ENCODE results near the gene ESR2. TPM values are rescaled to one million over a fixed set of nuclear protein-coding genes. Genes with fewer than 3 reads are reported as not detected.
A peak's percentile ranks its signal among the peaks of the same experiment; 100 is the strongest.
"Not testable (repeated sequence)": the region's sequence is repeated elsewhere in the genome, so short reads cannot be mapped to it uniquely, and the experiment has no call there.

Gene ESR2
- polyA plus RNA-seq, 1 donor = 2.0 TPM

- DNase-seq = no peak
Measured at GRCh38 chr14:64197996-64198395, 96.2 kb downstream of the ESR2 start.

DNA sequence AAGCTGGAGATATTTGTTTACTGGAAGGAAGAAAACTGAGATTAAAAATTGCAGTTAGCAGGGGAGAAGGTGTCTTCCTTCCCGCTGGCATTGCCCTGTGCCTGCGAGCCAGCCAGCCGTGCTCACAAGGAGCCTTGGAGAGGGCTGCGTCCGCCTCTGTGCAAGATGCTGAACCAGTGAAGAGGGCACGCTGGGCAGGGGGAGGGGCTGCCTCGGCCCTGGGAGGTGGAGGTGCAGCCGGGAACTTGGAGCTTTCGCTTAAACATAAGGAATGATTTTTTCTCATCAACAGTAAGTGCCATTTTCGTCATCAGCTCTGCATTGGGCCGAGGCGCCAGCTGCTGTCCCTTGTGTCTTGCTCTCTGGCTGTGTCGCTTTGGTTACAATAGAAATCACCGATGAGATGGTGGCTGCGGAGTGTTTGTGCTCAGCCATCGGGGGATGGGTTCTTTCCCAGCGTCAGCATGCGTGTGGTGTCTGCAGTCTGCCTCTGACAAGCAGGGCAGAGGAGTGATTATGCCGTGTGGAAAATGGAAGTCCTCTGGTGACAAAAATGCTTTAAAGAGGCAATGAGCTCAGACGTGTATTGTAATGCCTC lies 97.3 kb downstream of the ESR2 start:
- DNase-seq = peak; percentile 60

- DNase-seq = no peak
Measured at GRCh38 chr14:64196056-64196455, 98.1 kb downstream of the ESR2 start.

DNA sequence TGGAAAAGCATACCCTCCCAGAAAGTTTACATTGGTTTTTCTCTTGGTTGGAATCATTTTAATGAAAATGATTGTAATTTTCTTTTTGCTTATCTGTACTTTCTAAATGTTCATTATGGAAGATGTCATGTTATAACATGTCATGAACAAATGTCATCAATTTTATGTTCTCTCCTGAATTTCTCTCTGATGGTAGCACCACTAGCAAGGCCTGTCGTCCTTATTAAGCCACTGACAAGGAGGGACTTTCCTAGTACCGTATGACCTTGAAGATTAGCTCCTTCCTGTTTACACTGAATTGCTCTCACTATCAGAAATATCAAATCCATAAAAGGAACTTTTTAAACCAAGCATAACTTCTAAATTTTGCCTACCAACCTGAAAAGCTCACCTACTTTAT lies 99.0 kb downstream of the ESR2 start:
- DNase-seq = no peak

DNA sequence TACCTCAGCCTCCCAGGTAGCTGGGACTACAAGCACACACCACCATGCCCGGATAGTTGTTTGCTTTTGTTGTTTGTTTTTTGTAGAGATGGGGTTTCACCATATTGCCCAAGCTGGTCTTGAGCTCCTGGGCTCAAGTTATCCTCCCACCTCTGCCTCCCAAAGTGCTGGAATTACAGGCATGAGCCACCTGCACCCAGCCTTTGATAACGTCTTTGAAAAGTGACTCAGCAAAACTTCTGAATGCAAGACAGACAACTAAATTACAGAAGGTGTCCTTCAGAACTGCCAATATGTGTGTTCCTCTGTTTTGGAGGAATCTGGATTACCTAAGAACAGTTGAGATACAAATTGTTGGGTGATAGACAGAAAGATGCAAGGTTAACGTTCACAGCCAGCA lies 99.8 kb downstream of the ESR2 start:
- no peak for DNase-seq

- no peak for DNase-seq
Measured at GRCh38 chr14:64193821-64194220, 100.3 kb downstream of the ESR2 start.

GRCh38 chr14:64191756-64192155 lies 102.4 kb downstream of the ESR2 start:
- no peak for DNase-seq

- no peak for DNase-seq
Measured at GRCh38 chr14:64190974-64191502, 103.1 kb downstream of the ESR2 start.

DNA sequence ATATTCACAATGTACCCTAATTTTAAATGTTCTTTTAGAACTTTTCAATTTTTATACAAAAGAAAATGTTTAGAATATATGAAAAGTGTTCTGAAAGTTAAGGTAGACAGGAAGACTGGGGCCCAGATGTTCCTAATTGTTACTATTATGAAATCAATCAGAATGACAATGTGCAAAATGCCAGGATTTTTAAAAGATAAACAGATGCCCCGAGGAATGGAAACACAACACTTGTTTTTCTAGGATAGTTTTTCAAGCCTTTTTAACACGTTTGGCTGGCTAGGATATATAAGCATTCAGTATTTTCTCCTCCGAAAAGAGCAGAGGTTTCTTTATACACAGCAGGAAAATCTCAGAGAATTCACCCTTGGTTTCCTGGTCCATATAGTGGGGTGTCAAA lies 106.8 kb downstream of the ESR2 start:
- DNase-seq = no peak

DNA sequence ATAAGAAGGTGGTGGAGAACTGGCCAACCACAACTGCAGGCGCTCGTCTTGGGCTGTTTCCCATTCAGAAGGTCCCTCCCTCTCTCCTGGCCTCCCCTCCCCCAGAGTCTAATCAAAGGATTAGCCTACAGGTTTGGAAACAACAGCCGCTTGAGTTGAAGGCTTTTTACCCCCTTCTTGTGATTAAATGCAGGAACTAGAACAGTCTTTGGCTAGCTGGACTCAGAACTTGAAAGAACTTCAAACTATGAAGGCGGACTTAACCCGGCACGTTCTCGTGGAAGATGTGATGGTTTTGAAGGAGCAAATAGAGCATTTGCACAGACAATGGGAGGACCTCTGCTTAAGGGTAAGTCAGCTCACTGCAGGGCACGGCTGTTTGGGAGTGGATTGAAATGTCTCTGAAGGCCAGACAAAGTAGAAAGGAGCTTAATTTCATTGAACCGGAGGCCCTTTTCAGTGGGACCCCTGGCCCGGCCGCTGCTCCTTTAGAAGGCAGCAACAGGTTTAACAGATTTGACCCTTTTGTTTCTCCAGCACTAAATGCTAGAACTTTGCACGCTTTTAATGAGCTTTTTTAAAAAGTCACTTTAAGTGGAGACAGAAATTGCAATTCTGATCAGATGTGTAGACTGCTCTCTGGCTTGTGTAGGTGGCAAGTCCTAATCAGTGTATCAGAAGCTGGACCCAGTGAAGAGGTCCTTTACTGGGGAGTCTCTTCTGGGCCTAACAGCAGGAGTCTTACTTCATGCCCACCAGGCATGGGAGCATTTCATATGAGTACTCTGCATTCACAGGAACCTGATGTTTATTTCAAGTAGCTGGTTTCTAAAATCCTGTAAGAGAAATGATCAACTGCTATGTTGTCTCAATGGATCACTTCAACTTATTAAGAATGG lies 107.7 kb downstream of the ESR2 start:
- no peak for DNase-seq

- DNase-seq = no peak
Measured at GRCh38 chr14:64185184-64185583, 109.0 kb downstream of the ESR2 start.

GRCh38 chr14:64184103-64184729 lies 110.0 kb downstream of the ESR2 start:
- no peak for DNase-seq

DNA sequence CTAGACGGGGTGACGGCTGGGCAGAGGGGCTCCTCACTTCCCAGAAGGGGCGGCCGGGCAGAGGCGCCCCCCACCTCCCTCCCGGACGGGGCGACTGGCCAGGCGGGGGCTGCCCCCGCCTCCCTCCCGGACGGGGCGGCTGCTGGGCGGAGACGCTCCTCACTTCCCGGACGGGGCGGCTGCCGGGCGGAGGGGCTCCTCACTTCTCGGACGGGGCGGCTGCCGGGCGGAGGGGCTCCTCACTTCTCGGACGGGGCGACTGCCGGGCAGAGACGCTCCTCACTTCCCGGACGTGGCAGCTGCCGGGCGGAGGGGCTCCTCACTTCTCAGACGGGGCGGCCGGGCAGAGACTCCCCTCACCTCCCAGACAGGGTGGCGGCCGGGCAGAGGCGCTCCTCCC lies 111.3 kb downstream of the ESR2 start:
- not testable (repeated sequence) for DNase-seq

- DNase-seq = no peak
Measured at GRCh38 chr14:64178814-64179213, 115.4 kb downstream of the ESR2 start.

DNA sequence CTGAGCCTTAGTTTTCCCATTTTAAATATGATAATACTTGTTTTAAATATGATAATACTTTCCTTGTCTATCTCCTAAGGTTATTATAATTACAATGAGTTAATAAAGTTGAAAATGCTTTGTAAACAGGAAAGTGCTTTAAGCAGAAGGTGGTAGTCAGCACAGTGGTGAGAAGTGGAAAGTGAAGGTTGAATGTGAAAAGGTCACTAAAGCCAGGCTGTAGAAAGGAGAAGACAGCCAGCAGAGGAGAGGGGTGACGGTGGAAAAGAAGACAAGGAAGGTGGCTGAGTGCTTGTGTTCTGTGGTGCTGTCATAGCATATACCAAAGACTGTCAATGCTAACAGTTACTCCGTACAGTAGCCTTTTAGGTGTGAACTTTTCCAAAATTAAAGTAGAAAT lies 117.8 kb downstream of the ESR2 start:
- DNase-seq = no peak

- DNase-seq = no peak
Measured at GRCh38 chr14:64174922-64175782, 119.0 kb downstream of the ESR2 start.

GRCh38 chr14:64170181-64170580 lies 124.0 kb downstream of the ESR2 start:
- DNase-seq = no peak

DNA sequence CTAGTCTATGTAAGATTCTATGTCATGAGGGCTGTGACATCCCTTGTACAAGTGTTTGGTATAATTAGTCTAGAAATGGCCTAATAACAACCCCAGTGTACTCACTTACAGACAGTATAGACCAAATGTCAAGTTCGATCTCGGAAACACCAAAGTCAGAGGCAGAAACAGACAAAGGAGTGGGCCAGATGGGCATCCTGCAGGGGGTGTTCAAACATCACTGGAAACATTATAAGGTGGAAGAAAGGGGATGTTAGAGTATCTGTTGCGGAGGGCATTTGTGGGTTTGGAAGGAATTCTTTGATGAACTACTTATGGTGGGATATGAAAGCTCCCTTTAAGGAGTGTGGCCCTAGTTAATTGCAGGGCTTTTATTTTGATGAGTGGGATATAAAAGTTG lies 134.6 kb downstream of the ESR2 start:
- no peak for DNase-seq

- no peak for DNase-seq
Measured at GRCh38 chr14:64158608-64159007, 135.6 kb downstream of the ESR2 start.

- DNase-seq = no peak
Measured at GRCh38 chr14:64149921-64150320, 144.2 kb downstream of the ESR2 start.

GRCh38 chr14:64147126-64147790 lies 146.9 kb downstream of the ESR2 start:
- no peak for DNase-seq

Data from left kidney (tissue), 2 donors.